Activated CD8-positive, alpha-beta T cell treated with anti-CD3 and anti-CD28 coated beads, Interleukin-2, amount 10 ng/mL, durations not matched to agents 7 days and 5 days (primary cell): ENCODE data around the gene PSMD5. TPM values are rescaled to one million over a fixed set of nuclear protein-coding genes. Genes with fewer than 3 reads are reported as not detected.

Source experiments
- ATAC-seq: fragments of 150-1000 bp; cut with Tn5 transposase; one replicate; pipeline ENCODE4 v1.10.0; 2021; ENCODE audit warnings: moderate library complexity
- CTCF ChIA-PET: fragments of 350-600 bp; sonication (Branson Sonifier 250); formaldehyde crosslinking; loops from one replicate; lab custom pipeline; 2021; ENCODE audit warnings: antibody characterized with exemption; lab: Charles Lee
- POLR2A ChIA-PET: fragments of 350-600 bp; sonication (Branson Sonifier 250); formaldehyde crosslinking; loops from one replicate; lab custom pipeline; 2021; ENCODE audit warnings: antibody characterized with exemption; lab: Charles Lee
- DNase-seq: peaks from one replicate; pipeline ENCODE4 v3.0.0-alpha.2; 2020
- H3K27ac Mint-ChIP-seq: one replicate; pipeline ENCODE4 v1.8.0; 2021; ENCODE audit warnings: mild to moderate bottlenecking, mixed read lengths
- H3K27me3 Mint-ChIP-seq: one replicate; pipeline ENCODE4 v1.8.0; 2021; ENCODE audit warnings: low read depth, mixed read lengths
- H3K36me3 Mint-ChIP-seq: one replicate; pipeline ENCODE4 v1.8.0; 2021; ENCODE audit warnings: low read depth, mixed read lengths
- H3K4me1 Mint-ChIP-seq: one replicate; pipeline ENCODE4 v1.8.0; 2021; ENCODE audit warnings: low read depth, mixed read lengths
- H3K4me3 Mint-ChIP-seq: one replicate; pipeline ENCODE4 v1.8.0; 2021; ENCODE audit warnings: mild to moderate bottlenecking, mixed read lengths
- H3K9me3 Mint-ChIP-seq: one replicate; pipeline ENCODE4 v1.8.0; 2022; ENCODE audit warnings: mixed read lengths; ENCODE audit not compliant: insufficient read depth
- total RNA-seq, 2 experiments: library from RNA; stranded (reverse); gene quantifications; one replicate each; pipeline ENCODE4 v1.2.3, GENCODE V29; 2021

PSMD5 gene
- total RNA-seq, 2 experiments from 2014 or later = 47.9 to 50.7 TPM

DNA sequence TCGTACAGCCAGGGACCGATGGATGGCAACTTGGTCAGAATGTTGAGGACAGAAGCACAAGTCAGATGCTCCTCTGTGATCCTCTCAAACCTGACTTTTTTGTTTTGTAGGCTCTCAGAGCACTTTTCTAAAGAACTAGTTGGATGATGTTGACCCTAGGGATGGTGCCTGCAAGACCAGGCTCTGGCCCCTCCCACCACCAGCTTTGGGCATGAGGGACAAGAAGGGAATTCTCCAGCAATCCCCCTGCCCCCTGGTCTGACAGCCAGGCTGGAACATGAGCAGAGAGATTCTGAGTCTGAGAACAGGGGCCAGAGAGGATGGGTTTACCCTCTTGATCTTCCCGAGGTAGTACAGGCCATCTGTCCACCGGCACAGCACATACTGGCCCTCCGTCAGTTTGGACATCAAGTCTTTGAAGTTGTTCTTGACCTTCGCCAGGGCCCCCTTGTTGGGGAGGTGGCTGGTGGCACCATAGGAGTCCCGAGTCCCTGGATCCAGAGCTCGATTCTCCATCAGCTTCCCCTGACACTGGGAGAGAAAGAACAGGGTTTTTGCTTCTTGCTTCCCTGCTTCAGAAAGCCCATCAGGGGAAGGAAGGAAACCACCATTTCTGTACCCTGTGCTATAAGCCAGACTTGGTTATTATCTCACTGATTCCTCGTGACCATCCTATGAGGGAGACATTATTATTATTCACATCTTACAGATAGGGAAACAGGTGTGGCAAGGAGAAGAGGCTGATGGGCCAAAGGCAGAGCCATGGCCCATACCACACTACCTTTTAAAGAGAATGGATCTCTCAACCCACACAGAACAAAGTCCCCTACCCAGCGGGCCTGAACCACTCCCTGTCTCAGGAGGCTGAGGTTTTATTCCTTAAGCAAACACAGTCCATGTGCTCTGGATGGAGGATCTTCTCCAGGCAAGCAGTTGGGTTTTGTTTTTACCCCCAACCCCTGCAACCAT is 31.8 kb upstream of the PSMD5 start:
- peaks cover 77% of the 10 kb centered on the region for H3K4me1 Mint-ChIP-seq
- H3K4me3 Mint-ChIP-seq = peak overlapping the region; percentile 88
- H3K27me3 Mint-ChIP-seq = no peaks in the 10 kb centered on the region
- peaks cover 74% of the 10 kb centered on the region for H3K36me3 Mint-ChIP-seq
- DNase-seq = no peak
- no peak for ATAC-seq
- H3K9me3 Mint-ChIP-seq = no peaks in the 10 kb centered on the region
- H3K27ac Mint-ChIP-seq = peak overlapping the region; percentile 90
- ChIA-PET POLR2A (interaction anchor here (0.7 to 14.1 kb wide), 8 partner anchors 17 to 61 kb away, joined by 3 to 344 read pairs (median 9); partner anchors contain the start of gene TRAF1), CTCF (interaction anchor here (0.9 to 2.6 kb wide), 8 partner anchors 16 to 62 kb away, joined by 3 to 18 read pairs (median 5); partner anchors contain the start of gene TRAF1)

DNA sequence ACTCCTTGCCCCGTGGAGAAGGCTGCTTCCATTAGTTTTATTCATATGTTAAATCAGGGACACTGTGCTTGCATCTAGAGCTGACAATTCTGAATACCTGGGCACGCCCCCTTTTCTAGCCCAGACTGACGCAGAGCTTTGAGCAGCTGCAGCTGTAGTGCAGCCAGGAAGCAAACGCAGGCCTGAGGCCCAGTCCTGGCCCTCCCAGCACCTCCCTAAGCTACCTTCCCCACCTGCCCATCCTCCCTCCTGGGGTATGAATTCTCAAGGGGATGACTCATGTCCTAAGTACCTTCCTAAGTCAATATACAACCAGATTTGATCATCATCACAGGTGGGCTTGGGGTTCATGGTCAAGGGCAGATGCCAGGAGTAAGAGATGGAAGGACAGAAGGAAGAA is 30.8 kb upstream of the PSMD5 start:
- Mint-ChIP-seq H3K4me1 (peaks cover 73% of the 10 kb centered on the region), H3K4me3 (peak overlapping the region; percentile 56), H3K9me3 (no peaks in the 10 kb centered on the region), H3K27ac (peak overlapping the region; percentile 90), H3K27me3 (no peaks in the 10 kb centered on the region), H3K36me3 (peaks cover 77% of the 10 kb centered on the region)
- CTCF ChIA-PET = interaction anchor here (0.7 to 2.6 kb wide), 14 partner anchors 12 to 247 kb away, joined by 3 to 18 read pairs (median 4); no protein-coding TSS in a partner anchor
- DNase-seq = no peak
- ATAC-seq = no peak
- POLR2A ChIA-PET = interaction anchor here (1.0 to 14.1 kb wide), 8 partner anchors 10 to 53 kb away, joined by 3 to 344 read pairs (median 8); partner anchors contain the start of genes PSMD5 and TRAF1

DNA sequence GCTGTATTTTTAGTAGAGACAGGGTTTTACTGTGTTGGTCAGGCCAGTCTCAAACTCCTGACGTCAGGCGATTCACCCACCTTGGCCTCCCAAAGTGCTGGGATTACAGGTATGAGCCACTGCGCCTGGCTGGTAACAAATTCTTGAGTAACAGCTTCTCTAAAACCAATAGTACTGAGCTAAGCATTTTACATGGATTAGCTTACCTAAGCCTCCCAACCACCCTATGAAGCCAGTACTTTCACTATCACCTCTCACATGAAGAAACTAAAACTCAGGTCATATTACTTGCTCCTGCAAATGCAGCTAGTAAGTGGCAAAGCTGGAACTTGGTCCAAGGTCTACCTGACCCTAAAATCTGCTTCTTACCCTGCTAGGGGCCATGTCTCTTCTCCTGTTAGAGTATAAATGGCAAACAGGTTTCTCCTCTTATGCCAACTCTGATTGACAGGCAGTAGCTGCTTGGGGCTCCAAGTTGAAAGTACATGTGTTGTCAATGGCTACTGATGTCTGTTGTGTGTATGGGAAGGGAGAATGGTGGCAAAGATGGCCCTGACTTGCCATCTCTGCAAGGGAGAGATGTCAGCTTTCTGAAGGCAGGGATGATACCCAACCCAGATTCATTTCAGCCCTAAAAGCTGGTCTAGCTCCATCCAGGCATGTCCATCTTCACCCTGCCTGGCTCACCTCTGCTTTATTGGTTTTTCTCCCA is 30.2 kb upstream of the PSMD5 start:
- ATAC-seq (no peak), DNase-seq (no peak)
- peak overlapping the region; percentile 90 for H3K27ac Mint-ChIP-seq
- POLR2A ChIA-PET = interaction anchor here (0.6 to 14.1 kb wide), 10 partner anchors 11 to 54 kb away, joined by 3 to 344 read pairs (median 6); partner anchors contain the start of genes PSMD5 and TRAF1
- peaks cover 73% of the 10 kb centered on the region for H3K4me1 Mint-ChIP-seq
- H3K36me3 Mint-ChIP-seq = peaks cover 81% of the 10 kb centered on the region
- no peaks in the 10 kb centered on the region for H3K9me3 Mint-ChIP-seq
- CTCF ChIA-PET = interaction anchor here (0.7 to 2.6 kb wide), 14 partner anchors 13 to 248 kb away, joined by 3 to 18 read pairs (median 4); no protein-coding TSS in a partner anchor
- H3K4me3 Mint-ChIP-seq = peak overlapping the region; percentile 56
- no peaks in the 10 kb centered on the region for H3K27me3 Mint-ChIP-seq

DNA sequence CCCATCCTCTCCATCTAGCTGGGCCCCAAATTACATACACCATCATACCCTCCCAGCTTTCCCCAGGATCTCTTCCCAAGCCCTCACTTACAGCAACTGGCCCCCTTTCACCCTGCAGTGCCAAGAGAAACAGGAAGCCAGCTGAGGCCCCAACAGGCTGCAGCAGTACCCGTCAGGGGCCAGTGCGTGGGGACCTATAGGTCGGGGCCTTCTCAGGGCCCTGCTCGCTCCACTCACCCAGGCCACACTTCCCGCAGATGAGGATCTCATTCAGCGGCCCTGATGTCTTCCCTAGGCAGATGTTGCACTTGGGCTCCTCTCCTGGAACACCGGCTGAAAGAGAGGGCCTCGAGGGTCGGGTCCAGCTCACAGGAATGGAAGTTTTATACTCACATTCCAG is 27.5 kb upstream of the PSMD5 start:
- peaks cover 88% of the 10 kb centered on the region for H3K36me3 Mint-ChIP-seq
- no peak for ATAC-seq
- ChIA-PET POLR2A (interaction anchor here (1.0 to 14.1 kb wide), 7 partner anchors 18 to 67 kb away, joined by 3 to 344 read pairs (median 5); partner anchors contain the start of gene TRAF1), CTCF (interaction anchor here (0.9 to 5.4 kb wide), 15 partner anchors 9 to 201 kb away, joined by 3 to 66 read pairs (median 11); no protein-coding TSS in a partner anchor)
- DNase-seq = no peak
- peak overlapping the region; percentile 99 for H3K27ac Mint-ChIP-seq
- no peaks in the 10 kb centered on the region for H3K9me3 Mint-ChIP-seq
- H3K27me3 Mint-ChIP-seq = no peaks in the 10 kb centered on the region
- peak overlapping the region; percentile 29 for H3K4me3 Mint-ChIP-seq
- peaks cover 64% of the 10 kb centered on the region for H3K4me1 Mint-ChIP-seq

DNA sequence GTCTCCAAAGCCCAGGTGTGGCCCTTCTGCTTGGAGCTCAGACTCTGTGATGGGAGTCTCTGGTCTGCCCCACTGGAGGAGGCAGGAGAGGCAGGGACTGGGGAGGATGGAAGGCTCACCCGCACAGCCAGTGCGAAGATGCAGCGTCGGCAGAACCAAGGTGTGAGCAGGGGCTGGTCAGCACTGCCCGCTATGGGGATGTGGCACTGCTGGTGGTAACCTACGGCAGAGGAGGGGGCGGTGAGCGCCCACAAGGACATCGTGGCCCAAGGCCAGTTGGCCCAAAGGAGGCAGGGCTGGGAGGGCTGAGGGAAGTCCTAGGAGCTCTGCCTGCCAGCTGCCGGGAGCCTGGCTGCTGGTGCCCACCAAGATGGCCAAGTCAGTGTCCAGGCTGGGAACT is 27.0 kb upstream of the PSMD5 start:
- DNase-seq (no peak), ATAC-seq (no peak)
- H3K36me3 Mint-ChIP-seq = peaks cover 87% of the 10 kb centered on the region
- H3K27ac Mint-ChIP-seq = peak overlapping the region; percentile 99
- peaks cover 59% of the 10 kb centered on the region for H3K4me1 Mint-ChIP-seq
- H3K4me3 Mint-ChIP-seq = peak overlapping the region; percentile 82
- H3K27me3 Mint-ChIP-seq = no peaks in the 10 kb centered on the region
- no peaks in the 10 kb centered on the region for H3K9me3 Mint-ChIP-seq
- ChIA-PET CTCF (interaction anchor here (0.6 to 5.4 kb wide), 21 partner anchors 9 to 252 kb away, joined by 3 to 66 read pairs (median 10); partner anchors contain the start of gene TRAF1), POLR2A (interaction anchor here (0.5 to 14.1 kb wide), 8 partner anchors 12 to 110 kb away, joined by 3 to 344 read pairs (median 4); partner anchors contain the start of gene TRAF1)

DNA sequence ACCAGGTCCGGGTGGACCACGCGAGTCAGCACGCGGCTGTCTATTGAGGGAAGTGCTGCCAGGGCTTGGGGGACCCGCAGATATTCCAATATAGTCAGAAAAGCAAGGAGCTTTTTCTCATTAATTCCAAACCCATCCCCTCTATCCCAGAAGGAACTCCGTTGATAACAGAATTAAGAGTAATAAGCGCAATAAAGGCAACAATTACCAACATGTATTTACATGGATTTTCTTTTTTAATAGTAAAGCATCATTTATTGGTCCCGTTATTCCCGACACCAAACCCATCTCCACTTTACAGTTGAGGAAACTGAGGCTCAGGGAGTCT is 26.6 kb upstream of the PSMD5 start:
- H3K4me3 Mint-ChIP-seq = peak overlapping the region; percentile 82
- DNase-seq = no peak
- H3K27me3 Mint-ChIP-seq = no peaks in the 10 kb centered on the region
- H3K36me3 Mint-ChIP-seq = peaks cover 84% of the 10 kb centered on the region
- POLR2A ChIA-PET = interaction anchor here (0.5 to 14.1 kb wide), 8 partner anchors 11 to 111 kb away, joined by 3 to 344 read pairs (median 6); partner anchors contain the start of gene TRAF1
- H3K4me1 Mint-ChIP-seq = peaks cover 55% of the 10 kb centered on the region
- peak overlapping the region; percentile 99 for H3K27ac Mint-ChIP-seq
- ATAC-seq = no peak
- CTCF ChIA-PET = interaction anchor here (0.6 to 5.4 kb wide), 27 partner anchors 9 to 252 kb away, joined by 3 to 66 read pairs (median 7); partner anchors contain the start of gene TRAF1
- H3K9me3 Mint-ChIP-seq = no peaks in the 10 kb centered on the region

DNA sequence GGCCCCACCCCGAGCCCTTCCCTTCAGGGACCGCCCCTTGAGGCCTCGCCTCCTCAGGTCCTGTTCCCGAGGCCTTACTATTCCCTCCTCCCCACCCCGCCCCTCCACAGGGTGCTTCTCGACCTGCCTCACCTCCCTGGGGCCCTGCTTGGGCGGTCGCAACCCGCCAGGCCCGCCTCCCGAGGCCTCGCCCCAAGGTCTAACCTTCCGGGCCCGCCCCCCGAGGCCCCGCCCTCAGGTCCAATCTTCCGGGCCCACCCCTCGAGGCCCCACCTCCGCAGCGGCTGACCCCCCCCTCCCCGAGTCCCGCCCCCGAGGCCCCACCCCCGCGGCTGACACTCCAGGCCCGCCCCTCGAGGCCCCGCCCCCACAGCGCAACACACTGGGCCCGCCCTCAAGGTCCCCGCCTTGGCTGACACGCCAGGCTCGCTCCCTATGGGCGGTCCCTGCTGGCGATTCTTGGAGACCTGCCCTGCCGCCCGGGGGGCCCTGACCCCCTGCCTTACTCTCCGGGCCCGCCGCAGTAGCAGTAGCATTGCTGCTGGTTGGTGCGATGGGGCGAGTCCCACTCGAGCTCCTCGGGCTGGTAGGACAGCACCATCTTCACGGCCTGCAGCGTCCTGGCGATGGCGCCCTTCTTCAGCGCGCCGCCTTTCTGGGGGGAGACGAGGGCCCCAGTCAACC is 26.1 kb upstream of the PSMD5 start:
- H3K4me3 Mint-ChIP-seq = peak overlapping the region; percentile 82
- no peaks in the 10 kb centered on the region for H3K9me3 Mint-ChIP-seq
- peaks cover 50% of the 10 kb centered on the region for H3K4me1 Mint-ChIP-seq
- H3K27ac Mint-ChIP-seq = peak overlapping the region; percentile 99
- H3K36me3 Mint-ChIP-seq = peaks cover 84% of the 10 kb centered on the region
- ChIA-PET CTCF (interaction anchor here (0.6 to 5.4 kb wide), 27 partner anchors 10 to 253 kb away, joined by 3 to 66 read pairs (median 7); partner anchors contain the start of gene TRAF1), POLR2A (interaction anchor here (0.5 to 14.1 kb wide), 12 partner anchors 11 to 111 kb away, joined by 3 to 344 read pairs (median 6); partner anchors contain the start of genes PSMD5 and TRAF1)
- H3K27me3 Mint-ChIP-seq = no peaks in the 10 kb centered on the region
- DNase-seq = peak; percentile 98
- peak; percentile 97 for ATAC-seq

DNA sequence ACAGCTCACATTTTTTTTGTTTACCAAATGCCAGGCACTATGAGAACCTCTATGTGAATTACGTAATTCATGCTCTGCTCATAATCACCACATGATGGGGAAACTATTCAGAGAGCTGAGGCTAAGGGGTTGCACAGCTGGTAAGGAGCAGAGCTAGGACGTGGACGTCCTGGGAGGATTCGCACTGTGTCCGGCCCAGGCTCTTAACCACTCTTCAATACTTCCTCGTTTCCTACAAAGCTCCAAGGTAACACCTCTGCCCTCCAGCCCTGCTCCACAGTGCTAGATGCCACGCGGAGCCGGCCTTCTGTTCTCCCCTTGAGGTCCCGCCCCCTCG is 25.6 kb upstream of the PSMD5 start:
- ATAC-seq (no peak), DNase-seq (no peak)
- CTCF ChIA-PET = interaction anchor here (0.8 to 5.4 kb wide), 19 partner anchors 10 to 253 kb away, joined by 3 to 66 read pairs (median 7); partner anchors contain the start of genes CNTRL and TRAF1
- Mint-ChIP-seq H3K4me1 (peaks cover 45% of the 10 kb centered on the region), H3K4me3 (peak overlapping the region; percentile 64), H3K27ac (peak overlapping the region; percentile 74), H3K36me3 (peaks cover 83% of the 10 kb centered on the region), H3K27me3 (no peaks in the 10 kb centered on the region), H3K9me3 (no peaks in the 10 kb centered on the region)
- POLR2A ChIA-PET = interaction anchor here (0.9 to 14.1 kb wide), 10 partner anchors 9 to 74 kb away, joined by 3 to 344 read pairs (median 5); partner anchors contain the start of genes PHF19, PSMD5 and TRAF1

DNA sequence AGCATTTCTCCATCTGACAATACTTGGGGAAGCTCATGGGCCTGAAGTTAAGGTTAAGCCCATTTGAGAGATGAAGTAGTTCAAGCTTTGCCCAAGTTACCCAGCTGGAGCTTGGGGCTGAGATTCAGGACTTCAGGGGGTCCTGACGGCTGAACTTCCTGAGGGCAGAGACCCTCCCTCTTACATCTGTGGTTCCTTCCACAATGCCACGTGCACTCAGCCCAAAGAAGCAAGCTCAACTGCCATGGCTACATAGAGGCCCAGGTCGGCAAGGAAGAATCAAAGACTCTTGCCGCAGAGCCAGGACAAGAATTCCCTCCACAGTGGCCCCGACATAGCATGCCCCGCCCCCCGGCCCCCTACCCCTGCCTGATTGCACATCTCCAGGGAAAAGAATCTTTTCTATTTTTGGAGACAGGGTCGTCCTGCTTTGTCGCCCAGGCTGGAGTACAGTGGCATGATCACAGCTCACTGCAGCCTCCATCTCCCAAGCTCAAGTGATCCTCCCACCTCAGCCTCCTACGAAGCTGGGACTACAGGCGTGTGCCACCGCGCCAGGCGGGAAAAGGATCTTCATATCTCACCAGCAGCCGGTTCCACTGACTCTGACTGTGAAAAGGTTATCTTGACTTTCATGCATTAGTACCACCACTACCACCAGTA is 25.1 kb upstream of the PSMD5 start:
- ATAC-seq = no peak
- POLR2A ChIA-PET = interaction anchor here (1.0 to 14.1 kb wide), 10 partner anchors 10 to 74 kb away, joined by 3 to 344 read pairs (median 4); partner anchors contain the start of genes PHF19, PSMD5 and TRAF1
- DNase-seq = no peak
- H3K4me1 Mint-ChIP-seq = peaks cover 40% of the 10 kb centered on the region
- CTCF ChIA-PET = interaction anchor here (0.7 to 5.4 kb wide), 16 partner anchors 9 to 254 kb away, joined by 3 to 66 read pairs (median 11); partner anchors contain the start of genes CNTRL and TRAF1
- no peaks in the 10 kb centered on the region for H3K9me3 Mint-ChIP-seq
- H3K4me3 Mint-ChIP-seq = peak overlapping the region; percentile 64
- peak overlapping the region; percentile 74 for H3K27ac Mint-ChIP-seq
- no peaks in the 10 kb centered on the region for H3K27me3 Mint-ChIP-seq
- peaks cover 83% of the 10 kb centered on the region for H3K36me3 Mint-ChIP-seq
